Endodermal cell (in vitro differentiated cells): Measurements from ENCODE around the gene TUBGCP3. TPM values are rescaled to one million over a fixed set of nuclear protein-coding genes. Genes with fewer than 3 reads are reported as not detected.
A peak's percentile ranks its signal among the peaks of the same experiment; 100 is the strongest.

Experiments
- DNase-seq: peaks from one replicate; pipeline ENCODE4 v3.0.0-alpha.2; 2017
- H3K27ac ChIP-seq: 2 replicates; pipeline ENCODE4 v1.5.1; 2013; ENCODE audit warnings: mild to moderate bottlenecking, low read depth, low read length, moderate library complexity
- H3K27me3 ChIP-seq: 2 replicates; pipeline ENCODE4 v1.6.1; 2013; ENCODE audit warnings: mild to moderate bottlenecking, low read length, moderate library complexity; ENCODE audit not compliant: insufficient read depth, control insufficient read depth, poor library complexity, severe bottlenecking
- H3K36me3 ChIP-seq: 2 replicates; pipeline ENCODE4 v1.7.0; 2013; ENCODE audit warnings: mild to moderate bottlenecking, low read length, moderate library complexity; ENCODE audit not compliant: control insufficient read depth, insufficient read depth
- H3K4me1 ChIP-seq: one replicate; pipeline ENCODE4 v1.7.0; 2013; ENCODE audit warnings: low read length; ENCODE audit not compliant: control insufficient read depth, insufficient read depth
- H3K4me3 ChIP-seq: 2 replicates; pipeline ENCODE4 v1.5.1; 2013; ENCODE audit warnings: mild to moderate bottlenecking, low read length, moderate library complexity
- H3K9ac ChIP-seq: 2 replicates; pipeline ENCODE4 v1.6.1; 2013; ENCODE audit warnings: mild to moderate bottlenecking, low read length, moderate library complexity; ENCODE audit not compliant: poor library complexity, severe bottlenecking; ENCODE audit errors: extremely low read depth
- H3K9me3 ChIP-seq: 2 replicates; pipeline ENCODE4 v1.6.1; 2013; ENCODE audit warnings: mild to moderate bottlenecking, low read length, moderate library complexity; ENCODE audit not compliant: control insufficient read depth
- H3K27ac Mint-ChIP-seq: 2 replicates; pipeline ENCODE4 v1.8.0; 2020; ENCODE audit warnings: mixed read lengths
- H3K27me3 Mint-ChIP-seq: 2 replicates; pipeline ENCODE4 v1.8.0; 2021; ENCODE audit warnings: mild to moderate bottlenecking, mixed read lengths; ENCODE audit not compliant: insufficient read depth
- H3K36me3 Mint-ChIP-seq: 2 replicates; pipeline ENCODE4 v1.8.0; 2020; ENCODE audit warnings: low read depth, mixed read lengths
- H3K4me1 Mint-ChIP-seq: 2 replicates; pipeline ENCODE4 v1.8.0; 2020; ENCODE audit warnings: mixed read lengths
- H3K4me3 Mint-ChIP-seq: 2 replicates; pipeline ENCODE4 v1.8.0; 2020; ENCODE audit warnings: mild to moderate bottlenecking, moderate library complexity, mixed read lengths
- H3K9me3 Mint-ChIP-seq: 2 replicates; pipeline ENCODE4 v1.8.0; 2020; ENCODE audit warnings: mild to moderate bottlenecking, mixed read lengths
- CTCF ChIP-seq: fragments of 200-600 bp; sonication (generic); conservative IDR thresholded peaks from 2 replicates; pipeline ENCODE4 v1.5.0; 2021; ENCODE audit warnings: antibody characterized with exemption, mild to moderate bottlenecking
- WGBS, 2 experiments: methylation state at CpG; one replicate each; pipeline versions ENCODE4 v1.1.5 to v1.1.7; 2013; ENCODE audit warnings: missing lambda C conversion rate in 2 of 2, mixed read lengths in 1 of 2; ENCODE audit not compliant: insufficient coverage in 1 of 2, insufficient read length in 1 of 2; 5-methylcytosine and 5-hydroxymethylcytosine counted together
- total RNA-seq, 2 donors: library from RNA; stranded (reverse); fragmentation: NEBNext Ultra II Directional in 1 of 2; extraction: Animal tissue kit (Norgen Biotek cat#: 25700) in 1 of 2; gene quantifications; 2 replicates in 1 of 2; 3 replicates in 1 of 2; pipeline ENCODE4 v1.2.1, GENCODE V29; 2021

Gene TUBGCP3
- total RNA-seq, 2 donors from 2014 or later: 34.7 to 55.3 TPM

GRCh38 chr13:112447306-112447705 lies 140.6 kb downstream of the TUBGCP3 start:
- Histone ChIP-seq H3K4me3 (no peak overlapping the region), H3K9me3 (no peaks in the 10 kb centered on the region), H3K27ac (no peak overlapping the region), H3K36me3 (no peaks in the 10 kb centered on the region), H3K27me3 (peaks cover 17% of the 10 kb centered on the region), H3K9ac (no peak overlapping the region), H3K4me1 (no peaks in the 10 kb centered on the region)
- Mint-ChIP-seq H3K9me3 (no peaks in the 10 kb centered on the region), H3K4me1 (no peaks in the 10 kb centered on the region), H3K27ac (no peak overlapping the region), H3K36me3 (no peaks in the 10 kb centered on the region), H3K27me3 (peaks cover 23% of the 10 kb centered on the region), H3K4me3 (no peak overlapping the region)
- no peak for TF ChIP-seq CTCF
- WGBS, 2 experiments: 84 to 100% methylated on average over 1 to 2 of the region's 2 CpGs
- DNase-seq: peak; percentile 30

- H3K27me3 ChIP-seq: peaks cover 17% of the 10 kb centered on the region
- no peaks in the 10 kb centered on the region for H3K36me3 Mint-ChIP-seq
- no peaks in the 10 kb centered on the region for H3K4me1 Mint-ChIP-seq
- TF ChIP-seq CTCF: no peak
- DNase-seq: peak; percentile 29
- no peak overlapping the region for H3K27ac ChIP-seq
- WGBS, 2 experiments: 87 to 99% methylated on average over 10 to 14 of the region's 14 CpGs
- no peak overlapping the region for H3K9ac ChIP-seq
- H3K4me1 ChIP-seq: no peaks in the 10 kb centered on the region
- no peak overlapping the region for H3K4me3 Mint-ChIP-seq
- H3K9me3 Mint-ChIP-seq: no peaks in the 10 kb centered on the region
- no peak overlapping the region for H3K27ac Mint-ChIP-seq
- no peak overlapping the region for H3K4me3 ChIP-seq
- H3K9me3 ChIP-seq: no peaks in the 10 kb centered on the region
- H3K36me3 ChIP-seq: no peaks in the 10 kb centered on the region
- H3K27me3 Mint-ChIP-seq: peaks cover 23% of the 10 kb centered on the region
Observed at GRCh38 chr13:112446867-112447266, 141.1 kb downstream of the TUBGCP3 start.

- Histone ChIP-seq H3K27ac (no peak overlapping the region), H3K36me3 (no peaks in the 10 kb centered on the region), H3K4me3 (no peak overlapping the region), H3K9ac (no peak overlapping the region), H3K9me3 (no peaks in the 10 kb centered on the region), H3K4me1 (no peaks in the 10 kb centered on the region), H3K27me3 (peaks cover 17% of the 10 kb centered on the region)
- peak; percentile 34 for DNase-seq
- Mint-ChIP-seq H3K4me1 (no peaks in the 10 kb centered on the region), H3K36me3 (no peaks in the 10 kb centered on the region), H3K9me3 (no peaks in the 10 kb centered on the region), H3K4me3 (no peak overlapping the region), H3K27me3 (peaks cover 23% of the 10 kb centered on the region), H3K27ac (no peak overlapping the region)
- 85 to 87% methylated on average over 9 to 12 of the region's 12 CpGs for WGBS, 2 experiments
- no peak for TF ChIP-seq CTCF
Observed at GRCh38 chr13:112446347-112446861, 141.5 kb downstream of the TUBGCP3 start.
